Body of pancreas (tissue), 4 donors: Measurements from ENCODE around the gene ZSCAN22. TPM values are rescaled to one million over a fixed set of nuclear protein-coding genes. Genes with fewer than 3 reads are reported as not detected.

ENCODE experiments used
- ATAC-seq: fragments of 150-250 bp; one replicate; pipeline ENCODE4 v1.9.1; 2016
- DNase-seq, 4 donors: peaks; one replicate each; pipeline ENCODE4 v3.0.0-alpha.2; 2019
- H3K27ac ChIP-seq, 4 donors: fragments of 200-600 bp; sonication (generic); 1 replicate in 3 of 4; 2 replicates in 1 of 4; pipeline versions ENCODE4 v1.5.1 to v1.6.1; 2016 to 2019; ENCODE audit warnings: mild to moderate bottlenecking in 1 of 4, mixed read lengths in 1 of 4, moderate library complexity in 1 of 4
- H3K27me3 ChIP-seq, 2 donors: fragments of 200-600 bp; sonication (generic); one replicate each; pipeline ENCODE4 v1.6.0; 2016; ENCODE audit warnings: mild to moderate bottlenecking in 1 of 2
- H3K36me3 ChIP-seq, 2 donors: fragments of 200-600 bp; sonication (generic); replicated peaks in 1 of 2; 2 replicates each; pipeline ENCODE4 v1.5.1; 2016; ENCODE audit warnings: low read depth in 2 of 2; ENCODE audit not compliant: insufficient read depth in 1 of 2
- H3K4me1 ChIP-seq: fragments of 200-600 bp; sonication (generic); one replicate; pipeline ENCODE4 v1.6.0; 2016
- H3K4me3 ChIP-seq, 2 donors: fragments of 200-600 bp; sonication (generic); 1 replicate in 1 of 2; 2 replicates in 1 of 2; pipeline ENCODE4 v1.5.1; 2016 to 2019
- H3K9me3 ChIP-seq, 3 donors: fragments of 200-600 bp; sonication (generic); 1 replicate in 2 of 3; 2 replicates in 1 of 3; pipeline ENCODE4 v1.5.1; 2016
- CTCF ChIP-seq, 7 experiments: fragments of 450-650 bp in 4 of 7; fragments of 200-600 bp in 3 of 7; sonication (generic) in 3 of 7; IDR thresholded peaks; one replicate each; pipeline ENCODE4 v1.5.1; 2016 to 2019; ENCODE audit warnings: antibody characterized with exemption in 7 of 7
- POLR2A ChIP-seq, 3 donors: fragments of 450-650 bp; IDR thresholded peaks; one replicate each; pipeline ENCODE4 v1.6.1; 2016; ENCODE audit warnings: antibody characterized with exemption in 3 of 3, mild to moderate bottlenecking in 2 of 3
- WGBS, 2 donors: methylation state at CpG; one replicate each; pipeline ENCODE4 v1.1.5; 2017; 5-methylcytosine and 5-hydroxymethylcytosine counted together
- intact Hi-C: fragments of 100-400 bp; cut with DNase I; formaldehyde crosslinking; loops from one replicate; pipeline ENCODE4 v1.15.1; 2023
- total RNA-seq, 2 donors: library from RNA; depleted of rRNA; stranded (reverse); fragments of >200 nt; gene quantifications; one replicate each; pipeline ENCODE4 v1.1.0, GENCODE V29; 2016

ZSCAN22 gene
- total RNA-seq, 2 donors from 2014 or later, result 0.99 to 3.1 TPM

- Histone ChIP-seq H3K4me1 (peaks cover 32% of the 10 kb centered on the region), H3K27me3 (no peaks in the 10 kb centered on the region), H3K36me3 (no peaks in the 10 kb centered on the region), H3K4me3 (peak overlapping the region; percentile 50 to 51), H3K9me3 (no peaks in the 10 kb centered on the region), H3K27ac (peak overlapping the region; percentile 82 to 93 (median 88))
- TF ChIP-seq POLR2A (IDR thresholded peaks at IDR 0.05), result no peak
- TF ChIP-seq CTCF (IDR thresholded peaks at IDR 0.05), result no peak
- 3% methylated on average over 23 to 24 of the region's 24 CpGs for WGBS, 2 donors
- no peak for ATAC-seq
- no peak for DNase-seq
- intact Hi-C loops, result no loop called here
Measured at GRCh38 chr19:58380037-58380661, 53.4 kb downstream of the ZSCAN22 start.

GRCh38 chr19:58380662-58381459 is 54.1 kb downstream of the ZSCAN22 start, which contains the start of gene ZNF837:
TSS of gene ZNF837 (minus strand) at chr19:58381030. CDS start at chr19:58369332, 11,698 bp downstream.
- ATAC-seq, result peak; percentile 94
- Histone ChIP-seq H3K4me3 (peak within 1 kb of the TSS; percentile 50 to 51), H3K27ac (peak within 1 kb of the TSS; percentile 82 to 93 (median 88)), H3K4me1 (peaks cover 39% of the 10 kb centered on the region), H3K9me3 (no peaks in the 10 kb centered on the region), H3K27me3 (no peaks in the 10 kb centered on the region), H3K36me3 (no peaks in the 10 kb centered on the region)
- peak; percentile 99 to 100 (median 100) for DNase-seq
- WGBS, 2 donors, result 1% methylated on average over 5 to 81 of the region's 83 CpGs
- intact Hi-C loops, result no loop called here
- TF ChIP-seq POLR2A (IDR thresholded peaks at IDR 0.05) (peak; percentile 80 to 90 (median 87)), CTCF (IDR thresholded peaks at IDR 0.05) (peak in 4 of 7 experiments; percentile 19 to 34 (median 24))

GRCh38 chr19:58381460-58382212 is 54.8 kb downstream of the ZSCAN22 start:
- Histone ChIP-seq H3K36me3 (no peaks in the 10 kb centered on the region), H3K4me3 (peak overlapping the region; percentile 26 to 50), H3K4me1 (peaks cover 45% of the 10 kb centered on the region), H3K27ac (peak overlapping the region; percentile 36 to 93 (median 78)), H3K27me3 (no peaks in the 10 kb centered on the region), H3K9me3 (no peaks in the 10 kb centered on the region)
- DNase-seq (no peak), ATAC-seq (no peak)
- 20 to 26% methylated on average over 26 of the region's 26 CpGs for WGBS, 2 donors
- TF ChIP-seq POLR2A (IDR thresholded peaks at IDR 0.05) (peak in 1 of 3 donors; percentile 11), CTCF (IDR thresholded peaks at IDR 0.05) (no peak)
- intact Hi-C loops, result no loop called here

- DNase-seq (no peak), ATAC-seq (no peak)
- intact Hi-C loops, result no loop called here
- no peaks in the 10 kb centered on the region for H3K27me3 ChIP-seq
- H3K27ac ChIP-seq, result no peak overlapping the region
- TF ChIP-seq POLR2A (IDR thresholded peaks at IDR 0.05), result no peak
- no peak for TF ChIP-seq CTCF (IDR thresholded peaks at IDR 0.05)
- peaks cover 50% of the 10 kb centered on the region for H3K4me1 ChIP-seq
- no peak overlapping the region for H3K4me3 ChIP-seq
- no peaks in the 10 kb centered on the region for H3K9me3 ChIP-seq
- 86 to 100% methylated on average over 2 to 6 of the region's 6 CpGs for WGBS, 2 donors
- H3K36me3 ChIP-seq, result no peaks in the 10 kb centered on the region
Measured at GRCh38 chr19:58382997-58383603, 56.3 kb downstream of the ZSCAN22 start.
